ENCODE measurements around the gene ABCC10. TPM values are rescaled to one million over a fixed set of nuclear protein-coding genes. Genes with fewer than 3 reads are reported as not detected.

ABCC10 gene
- total RNA-seq, 4 donors from 2014 or later = 30.3 to 75.2 (median 48.2) TPM

DNA sequence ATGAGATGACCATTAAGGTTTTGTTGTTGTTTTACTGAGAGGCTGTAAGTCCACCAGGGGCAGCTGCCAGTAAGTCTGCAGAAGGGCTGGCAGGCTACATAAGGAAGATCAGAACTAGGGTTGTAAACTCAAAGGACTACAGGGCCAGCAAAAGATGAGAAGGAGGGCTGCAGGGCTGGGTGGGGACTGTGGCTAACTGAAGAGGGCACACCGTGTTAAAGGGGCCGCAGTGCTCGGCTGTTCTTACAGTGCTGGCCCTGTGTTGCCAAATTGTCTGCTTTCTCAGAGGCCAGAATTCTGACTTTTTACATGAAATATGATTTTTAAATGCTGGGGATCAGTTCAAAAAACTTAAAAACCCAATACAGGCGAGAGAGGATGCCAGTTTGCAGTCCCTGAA is 32.4 kb upstream of the ABCC10 start:
- DNase-seq = no peak

GRCh38 chr6:43395776-43396175 is 31.6 kb upstream of the ABCC10 start:
- no peaks in the 10 kb centered on the region for H3K36me3 ChIP-seq
- H3K9me3 ChIP-seq = no peaks in the 10 kb centered on the region
- no peaks in the 10 kb centered on the region for H3K27me3 ChIP-seq
- no peak for TF ChIP-seq POLR2A (IDR thresholded peaks at IDR 0.05)
- TF ChIP-seq, protein P1, sequence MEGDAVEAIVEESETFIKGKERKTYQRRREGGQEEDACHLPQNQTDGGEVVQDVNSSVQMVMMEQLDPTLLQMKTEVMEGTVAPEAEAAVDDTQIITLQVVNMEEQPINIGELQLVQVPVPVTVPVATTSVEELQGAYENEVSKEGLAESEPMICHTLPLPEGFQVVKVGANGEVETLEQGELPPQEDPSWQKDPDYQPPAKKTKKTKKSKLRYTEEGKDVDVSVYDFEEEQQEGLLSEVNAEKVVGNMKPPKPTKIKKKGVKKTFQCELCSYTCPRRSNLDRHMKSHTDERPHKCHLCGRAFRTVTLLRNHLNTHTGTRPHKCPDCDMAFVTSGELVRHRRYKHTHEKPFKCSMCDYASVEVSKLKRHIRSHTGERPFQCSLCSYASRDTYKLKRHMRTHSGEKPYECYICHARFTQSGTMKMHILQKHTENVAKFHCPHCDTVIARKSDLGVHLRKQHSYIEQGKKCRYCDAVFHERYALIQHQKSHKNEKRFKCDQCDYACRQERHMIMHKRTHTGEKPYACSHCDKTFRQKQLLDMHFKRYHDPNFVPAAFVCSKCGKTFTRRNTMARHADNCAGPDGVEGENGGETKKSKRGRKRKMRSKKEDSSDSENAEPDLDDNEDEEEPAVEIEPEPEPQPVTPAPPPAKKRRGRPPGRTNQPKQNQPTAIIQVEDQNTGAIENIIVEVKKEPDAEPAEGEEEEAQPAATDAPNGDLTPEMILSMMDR (IDR thresholded peaks at IDR 0.05) = no peak
- H3K4me3 ChIP-seq = no peak overlapping the region
- no peaks in the 10 kb centered on the region for H3K4me1 ChIP-seq
- DNase-seq = no peak
- no peak overlapping the region for H3K27ac ChIP-seq

More for the DNA sequence above, 32.4 kb upstream of the ABCC10 start:
- H3K4me1 ChIP-seq = no peaks in the 10 kb centered on the region
- no peaks in the 10 kb centered on the region for H3K27me3 ChIP-seq
- no peaks in the 10 kb centered on the region for H3K36me3 ChIP-seq
- TF ChIP-seq, protein P1 (IDR thresholded peaks at IDR 0.05) = no peak
- no peak for TF ChIP-seq POLR2A (IDR thresholded peaks at IDR 0.05)
- H3K4me3 ChIP-seq = no peak overlapping the region
- no peaks in the 10 kb centered on the region for H3K9me3 ChIP-seq
- H3K27ac ChIP-seq = no peak overlapping the region

DNA sequence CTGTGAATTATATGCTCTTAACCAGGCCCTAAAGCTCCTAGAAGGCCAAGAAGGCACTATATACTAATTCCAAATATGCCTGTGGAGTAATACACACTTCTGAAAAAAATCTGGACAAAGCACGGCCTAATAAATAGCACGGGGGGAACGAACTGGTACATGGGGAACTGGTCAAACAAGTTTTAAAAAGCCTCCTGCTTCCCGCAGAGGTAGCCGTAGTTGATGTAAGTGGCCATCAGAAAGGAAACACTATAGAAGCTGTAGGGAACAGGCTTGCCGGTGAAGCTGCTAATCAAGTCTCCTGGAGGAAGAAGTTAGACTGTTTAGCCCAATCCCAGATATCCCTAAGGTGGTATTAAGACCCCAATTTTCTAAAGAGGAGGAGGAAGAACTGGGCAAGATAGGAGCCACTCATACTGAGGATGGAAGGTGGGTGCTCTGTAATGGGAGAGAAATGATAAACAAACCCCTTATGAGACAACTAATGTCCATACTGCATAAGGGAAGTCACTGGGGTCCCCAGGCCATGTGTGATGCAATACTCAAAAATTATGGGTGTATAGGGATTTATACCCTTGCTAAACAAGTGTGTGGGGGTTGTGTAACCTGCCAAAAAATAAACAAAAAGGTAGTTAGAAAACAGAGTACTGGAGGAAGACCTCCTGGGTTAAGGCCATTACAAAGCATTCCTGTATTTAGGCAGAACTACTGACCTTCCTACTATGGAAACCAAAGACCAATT is 30.8 kb upstream of the ABCC10 start:
- no peaks in the 10 kb centered on the region for H3K36me3 ChIP-seq
- no peak overlapping the region for H3K4me3 ChIP-seq
- H3K27me3 ChIP-seq = no peaks in the 10 kb centered on the region
- no peak overlapping the region for H3K27ac ChIP-seq
- DNase-seq = no peak
- no peaks in the 10 kb centered on the region for H3K9me3 ChIP-seq
- no peaks in the 10 kb centered on the region for H3K4me1 ChIP-seq
- no peak for TF ChIP-seq POLR2A (IDR thresholded peaks at IDR 0.05)
- TF ChIP-seq, protein P1 (IDR thresholded peaks at IDR 0.05) = no peak

- no peak for DNase-seq
Measured at GRCh38 chr6:43399932-43400487, 27.3 kb upstream of the ABCC10 start.

GRCh38 chr6:43401730-43402129 is 25.6 kb upstream of the ABCC10 start:
- TF ChIP-seq, protein P1 (IDR thresholded peaks at IDR 0.05) = no peak
- no peak for TF ChIP-seq POLR2A (IDR thresholded peaks at IDR 0.05)
- Histone ChIP-seq H3K36me3 (no peaks in the 10 kb centered on the region), H3K4me3 (no peak overlapping the region), H3K27me3 (no peaks in the 10 kb centered on the region), H3K9me3 (no peaks in the 10 kb centered on the region), H3K27ac (no peak overlapping the region), H3K4me1 (no peaks in the 10 kb centered on the region)
- no peak for DNase-seq

More at GRCh38 chr6:43399932-43400487, 27.3 kb upstream of the ABCC10 start:
- H3K4me1 ChIP-seq = no peaks in the 10 kb centered on the region
- TF ChIP-seq, protein P1 (IDR thresholded peaks at IDR 0.05) = no peak
- no peak for TF ChIP-seq POLR2A (IDR thresholded peaks at IDR 0.05)
- no peaks in the 10 kb centered on the region for H3K36me3 ChIP-seq
- H3K4me3 ChIP-seq = no peak overlapping the region
- H3K27me3 ChIP-seq = no peaks in the 10 kb centered on the region
- H3K9me3 ChIP-seq = no peaks in the 10 kb centered on the region
- H3K27ac ChIP-seq = no peak overlapping the region

Data from Peyer's patch (tissue), 4 donors.